HG03342 (cell line): ENCODE results near the gene MESP1.
"Not testable (repeated sequence)": the region's sequence is repeated elsewhere in the genome, so short reads cannot be mapped to it uniquely, and the experiment has no call there.

Experiments
- ATAC-seq: cut with Tn5 transposase; IDR thresholded peaks from one replicate; pipeline ENCODE4 v1.9.1; 2021; ENCODE audit warnings: mild to moderate bottlenecking, moderate library complexity; ENCODE audit not compliant: unreplicated experiment

The MESP1 gene, protein sequence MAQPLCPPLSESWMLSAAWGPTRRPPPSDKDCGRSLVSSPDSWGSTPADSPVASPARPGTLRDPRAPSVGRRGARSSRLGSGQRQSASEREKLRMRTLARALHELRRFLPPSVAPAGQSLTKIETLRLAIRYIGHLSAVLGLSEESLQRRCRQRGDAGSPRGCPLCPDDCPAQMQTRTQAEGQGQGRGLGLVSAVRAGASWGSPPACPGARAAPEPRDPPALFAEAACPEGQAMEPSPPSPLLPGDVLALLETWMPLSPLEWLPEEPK

GRCh38 chr15:89750560-89751542, at the start of gene MESP1:
TSS of gene MESP1 (minus strand) at chr15:89751249. CDS start at chr15:89751231, 18 bp downstream.
- ATAC-seq: peak; percentile 96

DNA sequence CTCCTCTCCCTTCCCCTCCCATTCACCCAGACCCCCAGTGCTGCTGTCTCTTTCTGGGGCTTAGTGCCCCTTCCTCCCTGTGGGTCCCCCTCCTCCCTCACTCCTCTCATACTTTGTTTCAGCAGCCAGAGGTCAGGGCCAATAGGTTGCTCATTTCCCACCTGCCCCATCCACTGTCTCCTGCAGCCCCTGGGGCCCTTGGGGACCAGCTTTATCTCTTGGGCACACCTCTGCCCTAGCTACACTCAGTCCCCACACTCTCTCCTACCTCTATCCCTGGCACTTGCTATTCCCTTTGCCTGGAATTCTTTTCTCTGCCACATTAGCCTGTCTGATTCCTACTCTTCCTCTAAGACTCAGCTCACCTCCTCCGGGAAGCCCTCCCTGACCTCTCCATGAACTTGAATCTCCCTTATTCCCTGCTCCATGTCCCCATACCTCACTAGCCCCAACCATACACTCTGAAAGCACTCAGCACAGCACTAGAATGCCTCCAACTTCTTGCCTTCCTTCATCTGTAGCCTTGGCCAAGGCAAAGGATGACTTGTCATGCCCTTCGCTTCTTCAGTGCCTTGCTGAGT, 49.0 kb upstream of the MESP1 start:
- ATAC-seq: no peak

DNA sequence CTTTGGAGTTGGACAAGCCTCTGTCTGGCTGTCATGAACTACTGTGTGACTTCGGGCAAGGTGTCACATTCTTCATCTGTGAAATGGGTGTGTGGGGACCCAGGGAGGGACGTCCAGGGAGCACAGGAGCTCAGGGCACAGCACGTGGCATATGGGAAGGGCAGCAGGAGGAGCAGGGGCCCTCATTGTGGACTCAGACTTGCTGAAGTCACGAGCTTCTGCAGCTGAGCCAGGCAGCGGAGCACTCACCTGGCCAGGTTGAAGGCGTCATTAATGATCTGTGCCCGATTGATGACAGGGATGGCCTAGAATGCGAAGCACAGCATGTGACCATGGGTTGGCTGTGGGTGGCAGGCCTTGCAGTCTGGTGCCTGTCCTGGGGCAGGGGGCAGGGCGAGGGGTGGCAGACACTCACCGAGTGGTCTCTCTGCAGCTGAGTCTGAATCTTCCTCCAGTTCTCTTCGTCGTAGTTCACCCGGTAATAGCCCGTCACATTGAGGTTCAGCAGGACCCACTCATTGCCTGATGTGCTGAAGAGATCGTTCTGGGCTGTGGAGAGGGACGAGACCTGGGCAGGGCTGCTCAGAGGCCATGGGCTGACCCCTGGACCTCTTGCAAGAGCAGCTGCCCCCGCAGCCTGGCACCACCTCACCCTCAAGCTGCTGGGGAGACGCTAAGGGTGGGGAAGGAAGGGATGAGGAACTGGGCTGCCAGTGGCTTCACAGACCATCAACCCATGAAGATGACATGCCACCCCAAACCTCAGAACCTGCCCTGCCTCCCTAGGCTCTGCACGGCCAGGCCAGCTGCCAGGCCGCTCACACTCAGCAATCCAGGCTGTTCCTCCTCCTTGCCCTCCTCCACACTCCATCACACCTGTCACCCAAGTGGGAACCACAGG, 48.2 kb upstream of the MESP1 start:
- ATAC-seq: no peak

DNA sequence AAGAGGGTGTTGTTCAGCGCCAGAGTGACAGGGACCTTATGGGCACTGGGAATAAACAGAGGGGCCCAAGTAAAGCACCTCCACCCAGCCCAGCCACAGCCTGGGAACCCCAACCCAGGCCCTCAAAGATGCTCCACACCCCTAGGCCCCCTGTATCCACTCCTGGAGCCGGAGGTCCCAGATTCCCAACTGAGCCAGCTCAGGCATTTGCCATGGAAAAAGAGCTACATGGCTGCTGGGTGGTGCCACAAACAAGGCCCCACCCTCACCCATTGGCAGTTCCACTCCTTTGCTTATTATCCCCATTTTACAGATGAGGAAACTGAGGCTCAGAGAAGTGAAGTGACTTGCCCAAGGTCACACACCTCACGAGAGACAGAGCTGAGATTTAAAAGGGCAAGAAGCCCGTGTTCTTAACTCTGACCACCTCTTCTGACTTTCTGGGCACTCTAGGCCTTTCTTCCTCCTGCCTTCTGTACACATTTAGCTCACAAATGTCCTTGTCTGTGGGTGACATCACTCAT, 46.7 kb upstream of the MESP1 start:
- no peak for ATAC-seq

- ATAC-seq: no peak
These were observed 44.9 kb upstream of the MESP1 start for GRCh38 chr15:89795996-89796395.

- ATAC-seq: no peak
These were observed 43.7 kb upstream of the MESP1 start for GRCh38 chr15:89794627-89795241.

DNA sequence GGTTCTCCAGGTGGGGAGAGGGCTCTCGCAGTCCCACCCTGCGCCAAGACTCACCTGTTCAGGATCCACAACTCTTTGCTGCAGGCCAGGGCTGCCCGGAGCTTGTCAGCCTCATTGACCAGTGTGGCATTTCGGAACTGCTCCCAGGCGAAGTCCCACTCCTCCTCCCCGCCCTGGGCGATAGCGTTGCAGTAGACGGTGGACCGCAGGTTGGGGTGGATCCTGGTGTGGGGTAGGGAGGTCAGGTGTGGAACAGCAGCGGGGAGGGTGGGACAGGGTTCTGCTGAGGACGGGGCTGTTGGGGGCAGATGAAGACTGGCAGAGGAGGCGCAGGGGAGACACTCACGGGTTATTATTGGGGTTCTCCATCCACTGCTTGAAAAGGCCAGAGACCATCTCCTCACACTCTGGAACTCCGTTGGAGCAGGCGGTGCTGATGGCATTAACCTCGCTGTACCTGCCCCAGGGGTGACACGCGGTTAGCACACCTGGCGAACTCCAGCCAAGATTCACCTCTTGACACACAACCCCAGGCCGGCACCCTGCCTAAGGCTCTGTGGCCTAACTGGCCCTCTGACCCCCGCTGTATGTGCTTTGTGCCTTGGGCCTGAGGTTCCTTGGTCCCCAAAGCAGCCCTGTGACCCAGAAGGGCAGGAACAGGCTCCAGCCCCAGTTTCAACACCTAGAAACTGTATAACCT, 41.2 kb upstream of the MESP1 start:
- no peak for ATAC-seq

DNA sequence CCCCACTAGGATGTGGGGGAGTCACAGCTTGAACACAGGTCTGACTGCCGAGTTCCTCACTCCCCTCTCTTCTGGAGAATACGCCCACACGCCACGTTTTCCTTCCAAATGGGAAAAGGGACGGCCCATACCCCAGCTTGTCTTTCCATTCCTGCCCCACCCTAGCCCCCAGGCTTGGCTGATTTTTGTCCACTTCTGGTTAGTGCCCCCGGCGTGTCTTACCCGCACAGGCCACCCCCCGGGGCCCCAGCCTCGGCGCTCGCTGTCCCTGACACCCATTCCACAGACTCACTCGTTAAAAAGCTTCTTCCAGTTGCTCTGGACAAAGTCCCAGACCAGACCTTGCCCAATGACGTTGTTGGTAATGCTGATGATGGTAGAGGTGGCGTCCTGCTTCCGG, 39.6 kb upstream of the MESP1 start:
- no peak for ATAC-seq

DNA sequence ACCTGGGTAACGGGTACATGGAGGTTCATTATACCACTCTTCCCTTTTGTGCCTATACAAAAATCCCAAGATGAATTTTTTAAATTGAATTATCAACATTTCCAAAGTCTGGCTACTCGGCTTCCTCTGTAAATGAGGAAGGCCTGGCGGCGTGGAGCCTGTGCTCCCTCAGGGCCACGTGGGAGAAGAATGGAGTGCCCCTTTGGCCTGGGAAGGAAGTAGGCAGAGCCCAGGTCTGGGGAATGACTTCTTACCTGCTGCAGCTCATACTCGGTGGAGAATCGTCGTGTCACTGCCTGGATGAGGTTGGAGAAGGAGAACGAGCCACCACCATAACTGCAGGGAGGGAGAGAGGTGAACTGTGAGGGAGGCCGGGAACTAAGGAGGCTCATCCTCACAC, 39.2 kb upstream of the MESP1 start:
- ATAC-seq: no peak

- not testable (repeated sequence) for ATAC-seq
These were observed 37.5 kb upstream of the MESP1 start for GRCh38 chr15:89788585-89788984.

DNA sequence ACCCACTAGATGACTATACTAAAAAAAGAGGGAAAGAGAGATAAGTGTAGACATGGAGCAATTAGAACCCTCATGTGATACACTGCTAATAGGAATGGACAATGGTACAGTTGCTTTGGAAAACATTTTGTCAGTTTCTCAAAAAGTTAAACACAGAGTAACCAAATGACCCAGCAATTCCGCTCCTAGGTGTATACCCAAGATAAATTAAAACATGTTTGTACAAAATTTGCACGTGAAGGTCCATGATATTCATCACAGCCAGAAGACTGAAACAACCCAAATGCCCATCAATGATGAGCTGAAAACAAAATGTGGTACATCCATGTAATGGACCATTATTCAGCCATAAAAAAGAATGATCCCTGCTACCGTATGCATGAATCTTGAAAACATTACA, 36.9 kb upstream of the MESP1 start:
- ATAC-seq: no peak

GRCh38 chr15:89785774-89786140, 34.7 kb upstream of the MESP1 start:
- ATAC-seq: no peak

DNA sequence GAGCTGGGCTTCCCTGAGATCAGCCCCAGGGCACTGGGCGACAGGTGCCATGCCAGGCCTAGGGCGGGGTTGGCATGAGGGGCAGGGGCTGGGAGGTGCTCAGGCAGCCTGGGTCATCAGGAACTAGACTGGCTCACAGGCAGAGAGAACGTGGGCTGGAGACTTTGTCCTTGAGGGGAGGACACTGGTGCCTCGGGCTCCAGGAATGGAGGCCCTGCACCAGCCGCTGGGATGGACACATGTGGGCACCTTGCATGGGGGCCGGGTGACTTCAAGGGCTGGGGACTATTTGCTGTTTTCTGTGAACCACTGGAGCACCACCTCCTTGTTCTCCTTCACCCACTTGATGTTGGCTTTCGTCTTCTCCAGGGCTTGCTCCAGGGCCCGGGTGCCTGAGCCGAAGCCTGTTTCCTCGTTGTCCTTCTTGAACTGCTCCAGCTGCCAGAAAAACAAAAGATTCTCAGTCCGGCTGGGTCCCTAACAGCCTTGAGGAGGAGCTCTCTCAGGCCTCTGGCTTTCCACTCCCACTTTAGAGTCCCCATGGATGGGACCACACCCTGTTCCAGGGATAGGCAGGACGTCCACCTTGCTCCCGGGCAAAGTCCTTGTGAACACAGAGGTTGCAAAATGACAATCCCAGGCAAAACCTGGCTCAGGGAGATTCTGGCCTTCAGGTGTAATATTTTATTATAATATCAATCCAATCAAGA, 34.2 kb upstream of the MESP1 start:
- ATAC-seq: no peak

- ATAC-seq: no peak
These were observed 33.6 kb upstream of the MESP1 start for GRCh38 chr15:89784686-89784960.

DNA sequence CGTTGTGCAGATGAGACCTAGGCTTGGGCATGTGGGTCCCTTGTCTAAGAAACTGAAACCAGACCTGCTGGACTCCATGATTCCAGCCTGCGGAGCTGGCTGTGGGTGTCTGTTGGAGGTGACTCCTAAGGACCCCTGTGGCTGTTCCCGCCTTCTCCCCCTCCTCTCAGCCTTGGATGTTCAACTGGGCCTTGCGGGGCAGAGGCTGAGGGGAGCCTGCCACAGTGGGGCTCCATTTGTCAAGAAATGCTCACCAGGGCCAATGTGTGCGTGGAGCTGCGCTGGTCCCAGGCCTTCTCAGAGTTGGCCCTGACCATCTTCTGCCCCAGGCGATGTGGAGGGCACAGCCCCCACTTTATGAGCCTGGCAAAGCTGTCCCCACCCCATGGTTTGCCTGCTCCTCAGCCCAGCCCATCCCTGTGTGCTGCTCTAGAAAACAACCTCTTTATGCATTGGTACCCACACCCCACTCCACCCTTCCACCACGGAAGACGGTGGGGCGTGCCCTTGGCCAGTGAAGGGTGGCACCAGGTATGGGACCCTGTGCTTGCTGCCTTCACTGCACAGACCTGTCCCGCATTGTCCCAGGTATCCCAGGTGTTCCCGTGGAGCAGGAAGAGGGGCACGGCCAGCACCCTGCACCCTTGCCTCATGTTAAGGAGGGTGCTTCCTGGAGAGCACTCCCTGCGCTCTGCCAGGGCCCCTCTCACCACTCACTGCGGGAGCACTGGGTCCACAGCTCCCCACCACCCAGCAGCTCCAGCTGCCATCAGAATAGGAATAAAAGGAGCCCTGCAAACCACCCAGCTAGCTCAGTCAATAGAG, 33.0 kb upstream of the MESP1 start:
- no peak for ATAC-seq

DNA sequence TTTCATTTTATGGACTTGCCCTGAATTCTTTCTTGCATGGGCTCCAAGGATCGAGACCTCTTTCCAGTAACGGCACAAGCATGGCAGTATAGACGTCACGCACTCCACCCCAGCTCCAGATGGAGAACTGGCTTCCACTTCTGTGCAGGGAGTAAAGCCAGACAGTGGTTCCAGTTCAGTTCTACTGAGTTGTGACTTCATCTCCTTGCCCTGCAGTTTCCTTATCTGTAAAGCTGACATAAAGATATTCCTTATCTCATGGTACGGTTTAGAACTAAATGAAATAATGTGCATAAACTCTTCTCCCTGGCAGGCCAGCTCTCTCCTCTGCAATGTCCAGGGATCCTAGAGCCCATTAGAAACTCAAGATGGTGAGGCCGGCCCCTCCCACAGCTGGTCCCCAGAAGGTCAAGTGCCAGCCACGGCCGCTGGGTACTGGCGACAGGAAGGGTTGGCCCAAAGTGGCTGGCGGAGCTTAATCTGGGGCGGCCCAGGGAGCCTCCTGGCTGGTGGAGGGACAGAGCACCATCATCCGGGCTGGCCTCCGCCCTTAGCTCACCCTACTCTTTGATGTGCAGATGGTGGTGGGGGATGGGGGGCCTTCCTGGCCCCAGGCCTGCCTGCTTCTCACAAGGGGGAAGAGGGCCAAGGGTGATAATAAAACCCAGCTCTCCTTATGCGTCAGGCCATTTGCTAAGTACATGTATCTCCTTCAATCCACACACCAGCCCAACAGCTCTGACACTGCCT, 32.2 kb upstream of the MESP1 start:
- no peak for ATAC-seq

DNA sequence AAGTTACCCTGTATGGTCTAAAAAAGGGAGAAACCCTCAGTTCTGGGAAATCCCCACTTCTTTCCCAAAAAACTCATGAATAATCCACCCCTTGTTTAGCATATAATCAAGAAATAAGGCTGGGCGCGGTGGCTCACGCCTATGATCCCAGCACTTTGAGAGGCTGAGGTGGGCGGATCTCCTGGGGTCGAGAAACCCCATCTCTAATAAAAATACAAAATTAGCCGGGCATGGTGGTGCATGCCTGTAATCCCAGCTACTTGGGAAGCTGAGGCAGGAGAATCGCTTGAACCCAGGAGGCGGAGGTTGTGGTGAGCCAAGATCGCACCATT, 31.5 kb upstream of the MESP1 start:
- not testable (repeated sequence) for ATAC-seq
